ENCODE measurements around the gene ADAM12.

The ADAM12 gene

DNA sequence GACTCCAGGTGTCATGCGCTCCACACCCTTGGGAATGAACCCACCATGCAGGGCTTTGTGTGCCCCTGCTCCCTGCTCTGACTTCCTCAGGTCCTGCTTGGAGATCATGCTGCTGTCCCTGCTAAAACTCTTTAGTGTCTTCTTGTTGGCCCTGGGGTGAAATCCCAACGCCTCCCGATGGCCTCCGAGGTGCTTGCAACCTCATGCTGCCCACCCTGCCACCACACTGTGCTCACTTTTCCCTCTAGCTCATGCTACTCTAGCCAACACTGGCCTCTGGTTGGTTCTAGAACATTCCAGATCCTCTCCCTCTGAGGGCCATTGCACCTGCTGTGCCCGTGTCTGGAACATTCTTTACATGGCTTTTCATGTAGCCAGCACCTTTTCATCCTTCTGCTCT is 227.7 kb downstream of the ADAM12 start:
- no peak for FAIRE-seq
- TF ChIP-seq TAF1 (IDR thresholded peaks at IDR 0.05; ENCODE audit: low read depth, low read length), result no peak
- no peak for TF ChIP-seq PAX5 (IDR thresholded peaks at IDR 0.05; ENCODE audit: insufficient read depth, low read length, severe bottlenecking)
- no peak for TF ChIP-seq POU2F2 (IDR thresholded peaks at IDR 0.05; ENCODE audit: low read depth, low read length)
- no peak for TF ChIP-seq POLR2AphosphoS5 (IDR thresholded peaks at IDR 0.05; ENCODE audit: low read depth, low read length)
- no peak for TF ChIP-seq POLR2A (IDR thresholded peaks at IDR 0.05; ENCODE audit: low read depth, low read length)
- TF ChIP-seq SPI1 (IDR thresholded peaks at IDR 0.05; ENCODE audit: low read depth, low read length), result no peak
- DNase-seq (ENCODE audit: insufficient read length, low spot score), result no peak

GRCh38 chr10:126158133-126158892 is 230.0 kb downstream of the ADAM12 start:
- TF ChIP-seq POLR2A (IDR thresholded peaks at IDR 0.05; ENCODE audit: low read depth, low read length) (no peak), PAX5 (IDR thresholded peaks at IDR 0.05; ENCODE audit: insufficient read depth, low read length, severe bottlenecking) (no peak), TAF1 (IDR thresholded peaks at IDR 0.05; ENCODE audit: low read depth, low read length) (no peak), POU2F2 (IDR thresholded peaks at IDR 0.05; ENCODE audit: low read depth, low read length) (no peak)
- DNase-seq (ENCODE audit: insufficient read length, low spot score), result no peak
- FAIRE-seq, result no peak

GRCh38 chr10:126157189-126157588 is 231.1 kb downstream of the ADAM12 start:
- FAIRE-seq (no peak), DNase-seq (ENCODE audit: insufficient read length, low spot score) (no peak)
- no peak for TF ChIP-seq POLR2AphosphoS5 (IDR thresholded peaks at IDR 0.05; ENCODE audit: low read depth, low read length)
- no peak for TF ChIP-seq SPI1 (IDR thresholded peaks at IDR 0.05; ENCODE audit: low read depth, low read length)
- TF ChIP-seq PAX5 (IDR thresholded peaks at IDR 0.05; ENCODE audit: insufficient read depth, low read length, severe bottlenecking), result no peak
- no peak for TF ChIP-seq POLR2A (IDR thresholded peaks at IDR 0.05; ENCODE audit: low read depth, low read length)
- TF ChIP-seq TAF1 (IDR thresholded peaks at IDR 0.05; ENCODE audit: low read depth, low read length), result no peak
- no peak for TF ChIP-seq POU2F2 (IDR thresholded peaks at IDR 0.05; ENCODE audit: low read depth, low read length)

- DNase-seq (ENCODE audit: insufficient read length, low spot score) (no peak), FAIRE-seq (no peak)
- TF ChIP-seq SPI1 (IDR thresholded peaks at IDR 0.05; ENCODE audit: low read depth, low read length), result no peak
- no peak for TF ChIP-seq POLR2AphosphoS5 (IDR thresholded peaks at IDR 0.05; ENCODE audit: low read depth, low read length)
- no peak for TF ChIP-seq POLR2A (IDR thresholded peaks at IDR 0.05; ENCODE audit: low read depth, low read length)
- TF ChIP-seq TAF1 (IDR thresholded peaks at IDR 0.05; ENCODE audit: low read depth, low read length), result no peak
- no peak for TF ChIP-seq PAX5 (IDR thresholded peaks at IDR 0.05; ENCODE audit: insufficient read depth, low read length, severe bottlenecking)
- no peak for TF ChIP-seq POU2F2 (IDR thresholded peaks at IDR 0.05; ENCODE audit: low read depth, low read length)
Observed at GRCh38 chr10:126156503-126156902, 231.8 kb downstream of the ADAM12 start.

DNA sequence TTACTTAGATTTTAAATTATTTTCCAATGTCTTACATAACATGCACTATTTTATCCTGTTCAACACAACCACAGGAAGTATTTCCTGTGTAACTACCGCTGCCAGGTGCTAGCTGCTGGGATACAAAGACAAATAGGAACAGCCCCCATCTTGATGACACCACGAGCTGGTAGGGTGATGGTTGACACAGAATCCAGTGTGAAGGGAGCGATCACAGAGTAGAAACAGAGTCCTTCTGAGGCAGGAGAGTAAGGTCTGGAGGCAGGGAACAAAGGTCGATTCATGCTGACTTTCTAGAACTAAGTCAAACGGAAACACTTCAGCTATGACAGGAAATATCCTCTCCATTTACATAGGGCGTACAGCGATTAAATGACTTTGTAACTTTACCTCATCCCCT is 232.3 kb downstream of the ADAM12 start:
- no peak for FAIRE-seq
- no peak for DNase-seq (ENCODE audit: insufficient read length, low spot score)

GRCh38 chr10:126155528-126155927 is 232.7 kb downstream of the ADAM12 start:
- FAIRE-seq, result no peak
- TF ChIP-seq TAF1 (IDR thresholded peaks at IDR 0.05; ENCODE audit: low read depth, low read length) (no peak), POLR2A (IDR thresholded peaks at IDR 0.05; ENCODE audit: low read depth, low read length) (no peak), POU2F2 (IDR thresholded peaks at IDR 0.05; ENCODE audit: low read depth, low read length) (no peak), PAX5 (IDR thresholded peaks at IDR 0.05; ENCODE audit: insufficient read depth, low read length, severe bottlenecking) (no peak), SPI1 (IDR thresholded peaks at IDR 0.05; ENCODE audit: low read depth, low read length) (no peak), POLR2AphosphoS5 (IDR thresholded peaks at IDR 0.05; ENCODE audit: low read depth, low read length) (no peak)
- DNase-seq (ENCODE audit: insufficient read length, low spot score), result no peak

More for the DNA sequence above, 232.3 kb downstream of the ADAM12 start:
- TF ChIP-seq SPI1 (IDR thresholded peaks at IDR 0.05; ENCODE audit: low read depth, low read length), result no peak
- TF ChIP-seq POU2F2 (IDR thresholded peaks at IDR 0.05; ENCODE audit: low read depth, low read length), result no peak
- TF ChIP-seq POLR2A (IDR thresholded peaks at IDR 0.05; ENCODE audit: low read depth, low read length), result no peak
- no peak for TF ChIP-seq PAX5 (IDR thresholded peaks at IDR 0.05; ENCODE audit: insufficient read depth, low read length, severe bottlenecking)
- TF ChIP-seq TAF1 (IDR thresholded peaks at IDR 0.05; ENCODE audit: low read depth, low read length), result no peak
- no peak for TF ChIP-seq POLR2AphosphoS5 (IDR thresholded peaks at IDR 0.05; ENCODE audit: low read depth, low read length)

DNA sequence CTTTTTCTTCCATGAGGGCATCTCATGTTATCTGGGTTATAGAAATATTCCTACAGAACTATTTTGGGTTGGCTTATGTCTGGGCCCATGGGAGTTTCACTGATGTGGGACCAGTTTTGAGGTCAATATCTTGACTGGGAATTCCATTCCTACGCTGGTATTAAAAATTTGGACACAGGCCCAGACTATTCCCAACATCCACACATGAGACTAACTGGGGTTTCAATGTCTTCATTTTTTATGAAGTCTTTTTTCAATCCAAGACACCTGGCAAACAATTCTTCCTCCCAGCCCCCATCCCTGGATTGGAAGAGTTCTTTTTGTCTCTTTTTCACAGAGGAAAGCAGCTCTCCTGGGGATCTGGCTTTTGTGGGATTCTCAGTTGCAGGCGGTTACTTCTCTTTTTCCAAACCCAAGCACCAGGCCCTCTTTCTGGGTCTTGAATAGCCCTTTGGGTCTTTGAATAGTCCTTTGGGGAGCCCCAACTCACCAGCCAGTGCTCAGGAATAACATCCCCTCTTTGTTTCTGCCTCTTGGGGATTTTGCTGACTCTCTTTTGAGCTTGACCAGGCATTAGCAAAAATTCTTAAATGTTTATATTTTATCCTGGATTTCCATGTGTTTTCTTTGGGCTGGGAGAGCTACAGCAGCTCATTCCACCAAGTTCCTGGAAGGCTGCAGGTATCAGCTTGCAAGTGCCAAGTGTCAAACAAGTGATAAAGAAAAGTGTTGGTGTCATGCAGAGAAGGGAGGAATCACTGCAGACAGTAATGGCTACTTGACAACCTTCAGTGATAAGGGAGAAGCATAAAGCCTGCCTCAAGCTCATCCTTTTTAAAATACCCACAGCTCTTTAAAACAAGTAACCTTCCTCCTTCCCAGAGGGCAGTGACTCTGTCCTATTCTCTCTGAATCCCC is 234.3 kb downstream of the ADAM12 start:
- no peak for FAIRE-seq
- DNase-seq (ENCODE audit: insufficient read length, low spot score), result no peak
- TF ChIP-seq SPI1 (IDR thresholded peaks at IDR 0.05; ENCODE audit: low read depth, low read length), result no peak
- TF ChIP-seq POLR2AphosphoS5 (IDR thresholded peaks at IDR 0.05; ENCODE audit: low read depth, low read length), result no peak
- no peak for TF ChIP-seq PAX5 (IDR thresholded peaks at IDR 0.05; ENCODE audit: insufficient read depth, low read length, severe bottlenecking)
- no peak for TF ChIP-seq POLR2A (IDR thresholded peaks at IDR 0.05; ENCODE audit: low read depth, low read length)
- no peak for TF ChIP-seq POU2F2 (IDR thresholded peaks at IDR 0.05; ENCODE audit: low read depth, low read length)
- TF ChIP-seq TAF1 (IDR thresholded peaks at IDR 0.05; ENCODE audit: low read depth, low read length), result no peak

GRCh38 chr10:126147866-126148587 is 240.2 kb downstream of the ADAM12 start:
- FAIRE-seq (no peak), DNase-seq (ENCODE audit: insufficient read length, low spot score) (no peak)
- TF ChIP-seq PAX5 (IDR thresholded peaks at IDR 0.05; ENCODE audit: insufficient read depth, low read length, severe bottlenecking) (no peak), POLR2A (IDR thresholded peaks at IDR 0.05; ENCODE audit: low read depth, low read length) (no peak), TAF1 (IDR thresholded peaks at IDR 0.05; ENCODE audit: low read depth, low read length) (no peak), POU2F2 (IDR thresholded peaks at IDR 0.05; ENCODE audit: low read depth, low read length) (no peak), POLR2AphosphoS5 (IDR thresholded peaks at IDR 0.05; ENCODE audit: low read depth, low read length) (no peak), SPI1 (IDR thresholded peaks at IDR 0.05; ENCODE audit: low read depth, low read length) (no peak)

Measured in GM12891 (cell line).